ENCODE data around the gene SLC39A3. TPM values are rescaled to one million over a fixed set of nuclear protein-coding genes. Genes with fewer than 3 reads are reported as not detected.

Gene SLC39A3
- total RNA-seq, 8 experiments from 2014 or later: 13.7 to 33.4 (median 26.4) TPM

- Histone ChIP-seq H3K4me1 (replicated peaks in 1 of 2) (peaks cover 3 to 7% of the 10 kb centered on the region in 2 donors), H3K27ac (no peak overlapping the region), H3K4me3 (no peak overlapping the region)
- peak in 1 of 8 experiments; percentile 17 for ATAC-seq (replicated peaks in 6 of 8)
- in situ Hi-C loops (cut with MboI; ENCODE audit: low pct_unique_long_range_greater_than_20kb in 2 of 9, low sequenced_read_pairs in 9 of 9, unreplicated experiment in 9 of 9): no loop called here
- WGBS, 10 experiments: 15 to 83% (median 33%) methylated on average over 1 to 3 of the region's 5 CpGs; no CpG with 5 or more reads in 5 of the 10 experiments
These were observed 45.6 kb downstream of the SLC39A3 start for GRCh38 chr19:2694196-2694595.

GRCh38 chr19:2693492-2694160, 46.2 kb downstream of the SLC39A3 start:
- no peak overlapping the region for H3K4me3 ChIP-seq
- peak in 3 of 8 experiments; percentile 14 to 47 (median 18) for ATAC-seq (replicated peaks in 6 of 8)
- in situ Hi-C loops (cut with MboI; ENCODE audit: low pct_unique_long_range_greater_than_20kb in 2 of 9, low sequenced_read_pairs in 9 of 9, unreplicated experiment in 9 of 9): no loop called here
- peaks cover 3 to 7% of the 10 kb centered on the region in 2 donors for H3K4me1 ChIP-seq (replicated peaks in 1 of 2)
- whole genome bisulfite sequencing, 10 experiments: 0 to 71% (median 27%) methylated on average over 1 to 8 of the region's 12 CpGs; no CpG with 5 or more reads in 2 of the 10 experiments
- H3K27ac ChIP-seq: no peak overlapping the region

GRCh38 chr19:2691951-2692350, 47.9 kb downstream of the SLC39A3 start:
- no peak for ATAC-seq (replicated peaks in 6 of 8)
- H3K4me3 ChIP-seq: no peak overlapping the region
- peaks cover 3 to 7% of the 10 kb centered on the region in 2 donors for H3K4me1 ChIP-seq (replicated peaks in 1 of 2)
- in situ Hi-C loops (cut with MboI; ENCODE audit: low pct_unique_long_range_greater_than_20kb in 2 of 9, low sequenced_read_pairs in 9 of 9, unreplicated experiment in 9 of 9): no loop called here
- 53 to 96% (median 73%) methylated on average over 3 to 4 of the region's 9 CpGs; no CpG with 5 or more reads in 6 of the 10 experiments for WGBS, 10 experiments
- H3K27ac ChIP-seq: no peak overlapping the region

- 0 to 89% (median 79%) methylated on average over 1 to 11 of the region's 11 CpGs; no CpG with 5 or more reads in 5 of the 10 experiments for WGBS, 10 experiments
- in situ Hi-C loops (cut with MboI; ENCODE audit: low pct_unique_long_range_greater_than_20kb in 2 of 9, low sequenced_read_pairs in 9 of 9, unreplicated experiment in 9 of 9): no loop called here
- no peak overlapping the region for H3K27ac ChIP-seq
These were observed 49.0 kb downstream of the SLC39A3 start for GRCh38 chr19:2690856-2691255.

DNA sequence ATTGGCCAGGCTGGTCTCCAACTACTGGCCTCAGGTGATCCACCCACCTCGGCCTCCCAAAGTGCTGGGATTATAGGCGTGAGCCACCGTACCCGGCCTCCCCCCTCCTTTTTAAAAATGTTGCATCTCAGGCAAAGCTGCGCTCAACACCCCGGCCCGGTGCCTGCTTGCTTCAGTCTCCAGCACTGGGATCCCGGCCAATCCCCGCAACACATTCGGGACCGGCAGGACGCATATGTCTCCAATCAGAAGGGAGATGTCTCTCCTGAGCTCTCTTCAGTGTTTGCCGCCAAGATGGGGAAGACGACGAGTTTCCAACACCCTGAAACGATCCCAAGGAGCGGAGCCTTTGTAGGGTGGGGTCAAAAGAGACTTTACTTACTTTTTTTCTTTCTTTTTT, 53.5 kb downstream of the SLC39A3 start:
- in situ Hi-C loops (cut with MboI; ENCODE audit: low pct_unique_long_range_greater_than_20kb in 2 of 9, low sequenced_read_pairs in 9 of 9, unreplicated experiment in 9 of 9): no loop called here
- 5 to 93% (median 85%) methylated on average over 5 to 12 of the region's 17 CpGs; no CpG with 5 or more reads in 3 of the 10 experiments for WGBS, 10 experiments
- Histone ChIP-seq H3K27ac (no peak overlapping the region), H3K4me3 (no peak overlapping the region), H3K4me1 (replicated peaks in 1 of 2) (no peaks in the 10 kb centered on the region)
- no peak for ATAC-seq (replicated peaks in 6 of 8)

More at GRCh38 chr19:2690856-2691255, 49.0 kb downstream of the SLC39A3 start:
- peaks cover 3 to 7% of the 10 kb centered on the region in 2 donors for H3K4me1 ChIP-seq (replicated peaks in 1 of 2)
- H3K4me3 ChIP-seq: no peak overlapping the region
- no peak for ATAC-seq (replicated peaks in 6 of 8)

DNA sequence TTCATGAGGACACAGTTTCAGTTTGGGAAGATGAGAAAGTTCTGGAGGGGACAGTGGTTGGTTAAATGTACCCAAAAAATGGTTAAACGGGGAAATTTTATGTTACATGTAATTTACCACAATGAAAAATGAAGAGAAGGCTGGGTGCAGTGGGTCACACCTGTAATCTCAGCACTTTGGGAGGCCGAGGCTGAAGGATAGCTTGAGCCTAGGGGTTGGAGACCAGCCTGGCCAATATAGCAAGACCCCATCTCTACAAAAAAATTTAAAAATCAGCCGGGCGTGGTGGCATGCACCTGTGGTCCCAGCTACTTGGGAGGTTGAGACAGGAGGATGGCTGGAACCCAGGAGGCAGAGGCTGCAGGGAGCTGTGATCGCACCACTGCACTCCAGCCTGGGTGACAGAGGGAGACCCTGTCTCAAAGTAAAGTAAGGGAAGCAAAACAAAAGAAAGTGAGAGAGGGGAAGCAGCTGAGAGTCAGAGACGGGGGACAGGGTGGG, 54.6 kb downstream of the SLC39A3 start:
- Histone ChIP-seq H3K4me1 (replicated peaks in 1 of 2) (no peaks in the 10 kb centered on the region), H3K27ac (no peak overlapping the region), H3K4me3 (no peak overlapping the region)
- no peak for ATAC-seq (replicated peaks in 6 of 8)
- 57 to 94% (median 75%) methylated on average over 1 to 4 of the region's 6 CpGs; no CpG with 5 or more reads in 6 of the 10 experiments for WGBS, 10 experiments
- in situ Hi-C loops (cut with MboI; ENCODE audit: low pct_unique_long_range_greater_than_20kb in 2 of 9, low sequenced_read_pairs in 9 of 9, unreplicated experiment in 9 of 9): no loop called here

DNA sequence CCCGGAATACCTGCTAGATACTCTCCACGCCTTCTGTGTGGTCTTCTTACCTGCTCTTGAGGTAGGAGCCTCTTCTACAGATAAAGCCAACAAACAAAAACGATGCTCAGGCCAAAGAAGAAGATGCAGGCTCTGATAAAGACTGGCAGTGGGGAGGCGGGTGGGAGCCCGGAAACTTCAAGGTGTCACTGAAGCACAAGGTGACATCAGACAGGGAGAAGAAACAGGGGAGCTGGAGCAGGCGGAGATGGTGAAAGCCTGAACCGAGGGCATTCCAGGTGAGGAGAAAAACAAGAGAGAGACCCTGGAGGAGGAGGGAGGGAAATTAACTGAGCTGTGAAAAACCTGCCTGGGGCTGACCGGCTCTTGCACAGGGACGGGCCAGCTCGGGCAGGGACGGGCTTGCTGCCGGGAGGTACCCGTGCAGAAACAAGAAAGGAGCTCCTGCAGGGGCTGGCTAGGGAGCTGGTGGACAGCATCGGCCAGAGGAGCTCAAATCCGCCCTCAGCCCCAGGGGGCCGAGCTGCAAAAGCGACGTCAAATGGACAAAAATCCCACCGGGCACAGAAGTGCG, 56.3 kb downstream of the SLC39A3 start:
- Histone ChIP-seq H3K4me1 (replicated peaks in 1 of 2) (no peaks in the 10 kb centered on the region), H3K4me3 (no peak overlapping the region), H3K27ac (no peak overlapping the region)
- ATAC-seq (replicated peaks in 6 of 8): no peak
- in situ Hi-C loops (cut with MboI; ENCODE audit: low pct_unique_long_range_greater_than_20kb in 2 of 9, low sequenced_read_pairs in 9 of 9, unreplicated experiment in 9 of 9): no loop called here
- WGBS, 10 experiments: 27 to 93% (median 69%) methylated on average over 1 to 16 of the region's 20 CpGs; no CpG with 5 or more reads in 2 of the 10 experiments

Other genes starting within 250 kb of the SLC39A3 start
- gene GNG7, start 37.3 kb downstream of the SLC39A3 start, total RNA-seq: 1 to 10 TPM in 6 of 8 experiments, under 1 TPM in 2; 0.20 to 8.1 (median 1.2) TPM
- 10 to 100 TPM in 2 of 8 experiments, 1 to 10 TPM in 4, under 1 TPM in 2; 0.15 to 17.5 (median 9.0) TPM for gene DIRAS1, start 18.6 kb downstream of the SLC39A3 start, total RNA-seq
- gene SGTA, start 43.3 kb upstream of the SLC39A3 start, total RNA-seq: 10 to 100 TPM; 29.5 to 85.5 (median 68.5) TPM
- gene THOP1, start 45.5 kb upstream of the SLC39A3 start, total RNA-seq: 100 to 1,000 TPM in 1 of 8 experiments, 10 to 100 TPM in 7; 27.5 to 108 (median 41.7) TPM
- 10 to 100 TPM in 2 of 8 experiments, 1 to 10 TPM in 6; 2.1 to 10.7 (median 7.7) TPM for gene ZNF554, start 79.9 kb upstream of the SLC39A3 start, total RNA-seq
- 10 to 100 TPM in 4 of 8 experiments, 1 to 10 TPM in 4; 1.1 to 11.6 (median 8.7) TPM for gene ZNF555, start 101.5 kb upstream of the SLC39A3 start, total RNA-seq
- 1 to 10 TPM in 1 of 8 experiments, under 1 TPM in 7; 0.07 to 1.1 (median 0.17) TPM for gene ZNF556, start 127.3 kb upstream of the SLC39A3 start, total RNA-seq
- gene ZNF57, start 160.9 kb upstream of the SLC39A3 start, total RNA-seq: 10 to 100 TPM in 2 of 8 experiments, 1 to 10 TPM in 6; 3.3 to 11.6 (median 8.4) TPM
- 1 to 10 TPM; 1.7 to 9.9 (median 7.7) TPM for gene ZNF77, start 205.0 kb upstream of the SLC39A3 start, total RNA-seq
- 1 to 10 TPM in 3 of 8 experiments, under 1 TPM in 4, not detected in 1; 0.18 to 3.9 (median 0.81) TPM for gene TLE6, start 237.5 kb upstream of the SLC39A3 start, total RNA-seq